B cell (primary cell): ENCODE measurements around the gene DCUN1D3. TPM values are rescaled to one million over a fixed set of nuclear protein-coding genes. Genes with fewer than 3 reads are reported as not detected.

Experiments
- ATAC-seq: fragments of 200-7000 bp; cut with Tn5 transposase; one replicate; pipeline ENCODE4 v1.10.0; 2021; ENCODE audit warnings: low read depth, mild to moderate bottlenecking, moderate number of reproducible peaks, moderate library complexity
- CTCF ChIA-PET: fragments of 350-600 bp; sonication (Branson Sonifier 250); formaldehyde crosslinking; loops from one replicate; lab custom pipeline; 2021; ENCODE audit warnings: antibody characterized with exemption, inconsistent platforms; lab: Charles Lee
- POLR2A ChIA-PET: fragments of 350-600 bp; sonication (Branson Sonifier 250); formaldehyde crosslinking; loops from one replicate; lab custom pipeline; 2021; ENCODE audit warnings: antibody characterized with exemption; lab: Charles Lee
- DNase-seq: peaks from one replicate; pipeline ENCODE4 v3.0.0; 2013
- H2AFZ ChIP-seq: 2 replicates; pipeline ENCODE4 v1.6.1; 2012; ENCODE audit warnings: mild to moderate bottlenecking, low read depth, low read length; ENCODE audit not compliant: insufficient read depth, poor library complexity, severe bottlenecking
- H3K27ac ChIP-seq, 2 donors: 1 replicate in 1 of 2; 2 replicates in 1 of 2; pipeline ENCODE4 v1.5.1; 2012 to 2013; ENCODE audit warnings: low read length in 2 of 2, mild to moderate bottlenecking in 2 of 2, moderate library complexity in 1 of 2
- H3K27me3 ChIP-seq, 4 experiments: fragments of 200-600 bp in 1 of 4; sonication (generic) in 1 of 4; replicated peaks in 1 of 4; 1 replicate in 2 of 4; 2 replicates in 2 of 4; pipeline versions ENCODE4 v1.6.1 to v1.7.0; 2013 to 2016; ENCODE audit warnings: low read length in 3 of 4, mild to moderate bottlenecking in 2 of 4, mixed read lengths in 1 of 4, moderate library complexity in 1 of 4; ENCODE audit not compliant: insufficient read depth in 4 of 4, control insufficient read depth in 3 of 4; ENCODE audit errors: control extremely low read depth in 1 of 4
- H3K36me3 ChIP-seq, 2 experiments: replicated peaks in 1 of 2; 1 replicate in 1 of 2; 2 replicates in 1 of 2; pipeline versions ENCODE4 v1.6.1 to v1.7.1; 2013; ENCODE audit warnings: low read length in 1 of 2; ENCODE audit not compliant: insufficient read depth in 2 of 2, control insufficient read depth in 1 of 2; ENCODE audit errors: control extremely low read depth in 1 of 2, extremely low read depth in 1 of 2
- H3K4me1 ChIP-seq, 2 donors: fragments of 200-600 bp in 1 of 2; sonication (generic) in 1 of 2; 1 replicate in 1 of 2; 2 replicates in 1 of 2; pipeline versions ENCODE4 v1.5.1 to v1.6.1; 2013 to 2017; ENCODE audit warnings: low read length in 2 of 2; ENCODE audit not compliant: control insufficient read depth in 2 of 2, insufficient read depth in 2 of 2
- H3K4me2 ChIP-seq: replicated peaks from 2 replicates; pipeline ENCODE3; 2012; ENCODE audit warnings: mild to moderate bottlenecking, low read depth, low read length; ENCODE audit not compliant: poor library complexity, severe bottlenecking
- H3K4me3 ChIP-seq, 5 experiments: fragments of 200-600 bp in 1 of 5; sonication (generic) in 1 of 5; 1 replicate in 3 of 5; 2 replicates in 2 of 5; pipeline versions ENCODE4 v1.5.1 to v1.7.0; 2011 to 2016; ENCODE audit warnings: low read length in 4 of 5, mild to moderate bottlenecking in 4 of 5, low read depth in 2 of 5, control low read depth in 1 of 5, moderate library complexity in 1 of 5; ENCODE audit not compliant: insufficient read depth in 1 of 5; ENCODE audit errors: control extremely low read depth in 1 of 5, extremely low read depth in 1 of 5
- H3K79me2 ChIP-seq: fragments of 200-600 bp; sonication (generic); one replicate; pipeline ENCODE4 v1.6.0; 2016; ENCODE audit warnings: low read length; ENCODE audit not compliant: control insufficient read depth, insufficient read depth
- H3K9ac ChIP-seq: fragments of 200-600 bp; sonication (generic); 2 replicates; pipeline ENCODE4 v1.6.1; 2017; ENCODE audit warnings: mild to moderate bottlenecking, low read length, moderate library complexity
- H3K9me3 ChIP-seq, 3 donors: one replicate each; pipeline versions ENCODE4 v1.6.1 to v1.7.1; 2013; ENCODE audit warnings: low read length in 2 of 3; ENCODE audit not compliant: control insufficient read depth in 2 of 3, insufficient read depth in 1 of 3; ENCODE audit errors: control extremely low read depth in 1 of 3
- H4K20me1 ChIP-seq: 2 replicates; pipeline ENCODE4 v1.6.0; 2012; ENCODE audit warnings: mild to moderate bottlenecking, low read length; ENCODE audit not compliant: insufficient read depth, control insufficient read depth, poor library complexity, severe bottlenecking
- H3K27ac Mint-ChIP-seq: one replicate; pipeline ENCODE4 v1.8.0; 2021; ENCODE audit warnings: mixed read lengths
- H3K27me3 Mint-ChIP-seq: one replicate; pipeline ENCODE4 v1.8.0; 2021; ENCODE audit warnings: mixed read lengths
- H3K4me1 Mint-ChIP-seq: one replicate; pipeline ENCODE4 v1.8.0; 2021; ENCODE audit warnings: mixed read lengths
- H3K4me3 Mint-ChIP-seq: one replicate; pipeline ENCODE4 v1.8.0; 2021; ENCODE audit warnings: mixed read lengths
- H3K9me3 Mint-ChIP-seq: one replicate; pipeline ENCODE4 v1.8.0; 2022; ENCODE audit warnings: mixed read lengths; ENCODE audit not compliant: insufficient read depth
- EZH2 ChIP-seq: IDR thresholded peaks from 2 replicates; pipeline ENCODE4 v1.6.1; 2012; ENCODE audit warnings: borderline replicate concordance, low read depth, mild to moderate bottlenecking, moderate library complexity, low read length; ENCODE audit not compliant: insufficient read depth, poor library complexity, severe bottlenecking
- WGBS: methylation state at CpG from one replicate; pipeline ENCODE4 v1.1.5; 2013; ENCODE audit warnings: missing lambda C conversion rate; ENCODE audit not compliant: insufficient coverage; 5-methylcytosine and 5-hydroxymethylcytosine counted together
- intact Hi-C: fragments of 100-400 bp; cut with micrococcal nuclease; formaldehyde crosslinking; loops from one replicate; pipeline ENCODE4 v1.10.0; 2022
- polyA plus RNA-seq: library from polyadenylated mRNA; depleted of rRNA; stranded (reverse); fragments of >200 nt; gene quantifications from 2 replicates; pipeline ENCODE4 v1.2.3, GENCODE V29; 2012
- total RNA-seq, 2 donors: library from RNA; stranded (reverse); fragments of 120-200 nt in 1 of 2; gene quantifications; 1 replicate in 1 of 2; 2 replicates in 1 of 2; pipeline versions ENCODE4 v1.2.3 to v1.2.4, GENCODE V29; 2013 to 2022
- TF ChIP-seq, protein P1 (sequence below): fragments of 200-600 bp; IDR thresholded peaks from one replicate; pipeline ENCODE4 v1.8.0; 2022; ENCODE audit warnings: antibody characterized with exemption, mild to moderate bottlenecking

DCUN1D3 gene
- total and polyA plus RNA-seq, 2 donors (not counting 1 experiment from before 2014, with no cell fraction given), result 2.0 to 5.0 TPM

DNA sequence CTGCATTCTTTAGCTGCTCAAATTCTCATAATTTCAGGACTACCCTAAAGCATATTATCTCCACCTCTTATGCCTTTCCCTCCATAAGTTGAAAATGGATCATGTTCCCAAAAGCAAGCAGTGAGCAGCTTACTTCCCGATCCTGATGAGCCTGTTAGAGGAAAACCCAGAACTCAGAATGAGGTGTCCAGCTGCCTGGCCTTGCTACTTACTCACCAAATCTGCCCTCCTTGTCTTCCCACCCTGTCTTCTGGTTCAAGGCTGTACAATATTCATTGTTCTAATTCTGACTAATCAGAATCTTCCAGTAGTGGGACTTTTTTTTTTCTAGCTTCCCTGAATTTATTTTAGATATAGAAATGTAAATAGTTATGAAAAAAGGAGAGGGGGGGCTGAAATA lies 11.2 kb upstream of the DCUN1D3 start:
- TF ChIP-seq EZH2, result no peak
- TF ChIP-seq, protein P1, sequence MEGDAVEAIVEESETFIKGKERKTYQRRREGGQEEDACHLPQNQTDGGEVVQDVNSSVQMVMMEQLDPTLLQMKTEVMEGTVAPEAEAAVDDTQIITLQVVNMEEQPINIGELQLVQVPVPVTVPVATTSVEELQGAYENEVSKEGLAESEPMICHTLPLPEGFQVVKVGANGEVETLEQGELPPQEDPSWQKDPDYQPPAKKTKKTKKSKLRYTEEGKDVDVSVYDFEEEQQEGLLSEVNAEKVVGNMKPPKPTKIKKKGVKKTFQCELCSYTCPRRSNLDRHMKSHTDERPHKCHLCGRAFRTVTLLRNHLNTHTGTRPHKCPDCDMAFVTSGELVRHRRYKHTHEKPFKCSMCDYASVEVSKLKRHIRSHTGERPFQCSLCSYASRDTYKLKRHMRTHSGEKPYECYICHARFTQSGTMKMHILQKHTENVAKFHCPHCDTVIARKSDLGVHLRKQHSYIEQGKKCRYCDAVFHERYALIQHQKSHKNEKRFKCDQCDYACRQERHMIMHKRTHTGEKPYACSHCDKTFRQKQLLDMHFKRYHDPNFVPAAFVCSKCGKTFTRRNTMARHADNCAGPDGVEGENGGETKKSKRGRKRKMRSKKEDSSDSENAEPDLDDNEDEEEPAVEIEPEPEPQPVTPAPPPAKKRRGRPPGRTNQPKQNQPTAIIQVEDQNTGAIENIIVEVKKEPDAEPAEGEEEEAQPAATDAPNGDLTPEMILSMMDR, result no peak
- H3K4me1 Mint-ChIP-seq, result peaks cover 7% of the 10 kb centered on the region
- no peak for ATAC-seq
- Histone ChIP-seq H3K79me2 (peaks cover 58% of the 10 kb centered on the region), H4K20me1 (peaks cover 17% of the 10 kb centered on the region), H3K9me3 (no peaks in the 10 kb centered on the region), H3K4me3 (no peak overlapping the region), H3K27me3 (no peaks in the 10 kb centered on the region), H3K36me3 (peaks cover 0 to 5% of the 10 kb centered on the region in 2 experiments), H3K4me2 (no peak overlapping the region), H3K9ac (no peak overlapping the region), H3K4me1 (no peaks in the 10 kb centered on the region), H2AFZ (no peak overlapping the region), H3K27ac (no peak overlapping the region)
- no peak overlapping the region for H3K27ac Mint-ChIP-seq
- no peaks in the 10 kb centered on the region for H3K27me3 Mint-ChIP-seq
- ChIA-PET CTCF (interaction anchor here (0.7 to 1.1 kb wide), 2 partner anchors 61 to 176 kb away, joined by 3 read pairs; no protein-coding TSS in a partner anchor), POLR2A (no interaction called here)
- WGBS, result 90% methylated on average over 1 of the region's 1 CpG
- no peak for DNase-seq
- no peaks in the 10 kb centered on the region for H3K9me3 Mint-ChIP-seq
- H3K4me3 Mint-ChIP-seq, result no peak overlapping the region
- intact Hi-C loops, result no loop called here

DNA sequence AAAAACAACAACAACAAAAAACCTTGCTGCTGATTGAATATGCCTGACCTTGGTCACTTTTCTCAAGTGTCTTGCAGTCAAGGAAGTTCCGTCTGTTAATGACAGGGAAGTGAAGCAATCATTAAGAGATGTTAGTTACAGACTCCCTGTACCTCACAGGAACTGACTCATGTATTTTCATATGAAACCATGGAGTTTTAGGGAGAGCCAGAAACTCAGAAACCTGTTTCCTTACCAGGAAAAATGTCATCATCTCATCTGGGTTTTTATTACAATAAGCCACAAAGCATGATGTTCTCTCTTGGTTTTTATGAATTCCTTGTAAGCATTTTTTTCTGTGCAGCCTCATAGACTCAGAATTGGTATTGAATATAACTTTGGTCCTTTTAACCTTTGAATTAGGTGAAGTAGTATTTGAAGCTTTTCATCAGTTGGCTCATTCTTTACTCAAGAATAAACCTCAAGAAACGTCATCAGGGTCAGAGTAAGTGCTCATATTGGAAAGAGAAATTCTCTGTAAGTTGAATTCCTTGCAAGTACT lies 10.7 kb upstream of the DCUN1D3 start:
- Histone ChIP-seq H3K27me3 (no peaks in the 10 kb centered on the region), H3K4me2 (no peak overlapping the region), H3K9ac (no peak overlapping the region), H3K9me3 (no peaks in the 10 kb centered on the region), H3K4me3 (no peak overlapping the region), H3K27ac (no peak overlapping the region), H3K36me3 (no peaks in the 10 kb centered on the region), H2AFZ (no peak overlapping the region), H3K79me2 (peaks cover 58% of the 10 kb centered on the region), H4K20me1 (peaks cover 21% of the 10 kb centered on the region), H3K4me1 (no peaks in the 10 kb centered on the region)
- ATAC-seq (no peak), DNase-seq (no peak)
- ChIA-PET POLR2A (no interaction called here), CTCF (no interaction called here)
- Mint-ChIP-seq H3K27me3 (no peaks in the 10 kb centered on the region), H3K9me3 (no peaks in the 10 kb centered on the region), H3K4me3 (no peak overlapping the region), H3K4me1 (peaks cover 7% of the 10 kb centered on the region), H3K27ac (no peak overlapping the region)
- TF ChIP-seq EZH2, result no peak
- TF ChIP-seq, protein P1, result no peak
- no CpG with 5 or more reads among the region's 2 CpGs for WGBS
- intact Hi-C loops, result no loop called here
